Transverse colon (tissue), 3 donors: Measurements from ENCODE around the gene TXNDC17.

Experiments
- EP300 ChIP-seq: sonication (generic); formaldehyde crosslinking; IDR thresholded peaks from one replicate; pipeline ENCODE4 v1.6.1; 2017; ENCODE audit warnings: antibody characterized with exemption, low read depth
- POLR2A ChIP-seq: fragments of 450-650 bp; IDR thresholded peaks from one replicate; pipeline ENCODE4 v1.6.1; 2016; ENCODE audit warnings: antibody characterized with exemption, mild to moderate bottlenecking, moderate library complexity
- TF ChIP-seq, protein P1 (sequence below), 5 experiments: fragments of 200-600 bp in 3 of 5; fragments of 450-650 bp in 2 of 5; sonication (generic) in 3 of 5; IDR thresholded peaks; 1 replicate in 2 of 5; 2 replicates in 3 of 5; pipeline ENCODE4 v1.5.1; 2016 to 2017; ENCODE audit warnings: antibody characterized with exemption in 5 of 5, inconsistent platforms in 3 of 5, mild to moderate bottlenecking in 2 of 5, moderate library complexity in 1 of 5

DNA sequence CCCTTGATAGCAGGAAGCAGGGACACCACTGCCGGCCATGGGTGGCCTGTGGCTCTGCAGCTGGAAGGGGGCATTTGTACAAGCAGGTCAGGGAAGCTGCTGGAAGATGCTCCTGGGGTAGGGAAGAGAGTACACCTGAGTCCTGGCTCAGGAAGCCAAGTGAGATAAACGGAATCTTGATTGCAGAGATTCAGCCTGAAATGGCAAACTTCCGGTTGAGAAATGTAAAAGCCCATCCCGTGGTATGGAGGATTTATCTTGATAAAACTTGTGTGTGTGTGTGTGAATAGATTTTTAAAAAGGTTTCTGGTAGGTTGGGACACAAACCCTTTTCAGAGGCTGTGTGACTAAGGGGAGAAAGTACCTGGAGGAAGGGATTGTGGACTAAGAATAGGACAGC is 40.3 kb downstream of the TXNDC17 start:
- TF ChIP-seq, protein P1, sequence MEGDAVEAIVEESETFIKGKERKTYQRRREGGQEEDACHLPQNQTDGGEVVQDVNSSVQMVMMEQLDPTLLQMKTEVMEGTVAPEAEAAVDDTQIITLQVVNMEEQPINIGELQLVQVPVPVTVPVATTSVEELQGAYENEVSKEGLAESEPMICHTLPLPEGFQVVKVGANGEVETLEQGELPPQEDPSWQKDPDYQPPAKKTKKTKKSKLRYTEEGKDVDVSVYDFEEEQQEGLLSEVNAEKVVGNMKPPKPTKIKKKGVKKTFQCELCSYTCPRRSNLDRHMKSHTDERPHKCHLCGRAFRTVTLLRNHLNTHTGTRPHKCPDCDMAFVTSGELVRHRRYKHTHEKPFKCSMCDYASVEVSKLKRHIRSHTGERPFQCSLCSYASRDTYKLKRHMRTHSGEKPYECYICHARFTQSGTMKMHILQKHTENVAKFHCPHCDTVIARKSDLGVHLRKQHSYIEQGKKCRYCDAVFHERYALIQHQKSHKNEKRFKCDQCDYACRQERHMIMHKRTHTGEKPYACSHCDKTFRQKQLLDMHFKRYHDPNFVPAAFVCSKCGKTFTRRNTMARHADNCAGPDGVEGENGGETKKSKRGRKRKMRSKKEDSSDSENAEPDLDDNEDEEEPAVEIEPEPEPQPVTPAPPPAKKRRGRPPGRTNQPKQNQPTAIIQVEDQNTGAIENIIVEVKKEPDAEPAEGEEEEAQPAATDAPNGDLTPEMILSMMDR (IDR thresholded peaks at IDR 0.05), result no peak
- TF ChIP-seq EP300 (no peak), POLR2A (no peak)
